GM12878 (cell line): ENCODE data around the gene ITPR2. TPM values are rescaled to one million over a fixed set of nuclear protein-coding genes. Genes with fewer than 3 reads are reported as not detected.
A peak's percentile ranks its signal among the peaks of the same experiment; 100 is the strongest.

Source experiments
- DPF2 ChIP-seq: fragments of 450-650 bp; IDR thresholded peaks from 2 replicates; pipeline ENCODE4 v1.6.1; 2017; ENCODE audit warnings: mild to moderate bottlenecking
- HDAC6 ChIP-seq: fragments of 200-600 bp; sonication (generic); IDR thresholded peaks from one replicate; pipeline ENCODE4 v1.8.0; 2017; ENCODE audit warnings: antibody characterized with exemption; ENCODE audit not compliant: unreplicated experiment
- RELB ChIP-seq: fragments of 450-650 bp; IDR thresholded peaks from 2 replicates; pipeline ENCODE4 v1.6.1; 2017; ENCODE audit warnings: low read depth, mild to moderate bottlenecking, moderate library complexity
- RUNX3 ChIP-seq: IDR thresholded peaks from 2 replicates; pipeline ENCODE4 v1.6.1; 2012; ENCODE audit warnings: low read length, inconsistent platforms
- SKIL ChIP-seq: fragments of 450-650 bp; IDR thresholded peaks from 2 replicates; pipeline ENCODE4 v1.6.1; 2017; ENCODE audit warnings: mild to moderate bottlenecking, low read depth, inconsistent platforms; ENCODE audit not compliant: poor library complexity, severe bottlenecking
- SMARCA5 ChIP-seq: fragments of 450-650 bp; IDR thresholded peaks from 2 replicates; pipeline ENCODE4 v1.6.1; 2017; ENCODE audit warnings: mild to moderate bottlenecking
- SMC3 ChIP-seq: IDR thresholded peaks from 2 replicates; pipeline ENCODE4 v1.6.1; 2011; ENCODE audit warnings: low read length, improper control_type of control experiment, borderline replicate concordance
- SREBF1 ChIP-seq: IDR thresholded peaks from 2 replicates; pipeline ENCODE4 v1.6.1; 2012; ENCODE audit warnings: mild to moderate bottlenecking, low read length
- TBL1XR1 ChIP-seq: IDR thresholded peaks from 2 replicates; pipeline ENCODE4 v1.6.1; 2012; ENCODE audit warnings: low read depth, low read length, improper control_type of control experiment
- TCF12 ChIP-seq: IDR thresholded peaks from 2 replicates; pipeline ENCODE4 v1.6.1; 2011; ENCODE audit warnings: low read depth, mild to moderate bottlenecking, low read length
- YY1 ChIP-seq: IDR thresholded peaks from 2 replicates; pipeline ENCODE4 v1.6.1; 2011; ENCODE audit warnings: low read depth, mild to moderate bottlenecking, low read length
- ZNF274 ChIP-seq: IDR thresholded peaks from one replicate; pipeline ENCODE4 v1.8.0; 2011; ENCODE audit not compliant: insufficient read length, insufficient read depth
- polyA plus RNA-seq, 11 experiments: library from polyadenylated mRNA; depleted of rRNA in 4 of 11; unstranded in 6 of 11; stranded (reverse) in 5 of 11; fragments of >200 nt; fragmentation: Nextera tagmentation in 4 of 11; fragmentation: Illumina TruSeq in 1 of 11; extraction: Ambion mirVana in 4 of 11; extraction: Trizol in 1 of 11; gene quantifications; 1 replicate in 1 of 11; 2 replicates in 10 of 11; pipeline versions ENCODE4 v1.2.1 to v1.2.3, GENCODE V29; 2011 to 2016; ENCODE audit warnings: inconsistent platforms in 2 of 11, missing spikeins in 2 of 11, low read depth in 1 of 11
- total RNA-seq, 4 experiments: library from RNA; depleted of rRNA in 3 of 4; stranded (reverse); fragments of >200 nt in 3 of 4; fragmentation: Illumina TruSeq in 1 of 4; extraction: Trizol in 1 of 4; gene quantifications; 2 replicates each; pipeline versions ENCODE4 v1.2.1 to v1.2.3, GENCODE V29; 2013 to 2021
- TF ChIP-seq, protein P1 (sequence below): fragments of 450-650 bp; IDR thresholded peaks from 2 replicates; pipeline ENCODE4 v1.6.1; 2017; ENCODE audit warnings: borderline replicate concordance
- TF ChIP-seq, protein P2 (sequence below): fragments of 450-650 bp; IDR thresholded peaks from 2 replicates; pipeline ENCODE4 v1.6.1; 2016; ENCODE audit warnings: mild to moderate bottlenecking
- TF ChIP-seq, protein P3 (sequence below): fragments of 450-650 bp; IDR thresholded peaks from 2 replicates; pipeline ENCODE4 v1.6.1; 2016; ENCODE audit warnings: mild to moderate bottlenecking
- TF ChIP-seq, protein P4 (sequence below): fragments of 450-650 bp; IDR thresholded peaks from 2 replicates; pipeline ENCODE4 v1.6.1; 2014; ENCODE audit warnings: mild to moderate bottlenecking
- TF ChIP-seq, protein P5 (sequence below): IDR thresholded peaks from 2 replicates; pipeline ENCODE4 v1.6.1; 2011; ENCODE audit warnings: low read depth, low read length, improper control_type of control experiment, borderline replicate concordance
- TF ChIP-seq, protein P6 (sequence below): IDR thresholded peaks from 2 replicates; pipeline ENCODE4 v1.6.1; 2012; ENCODE audit warnings: low read depth, low read length, improper control_type of control experiment

ITPR2 gene
- total and polyA plus RNA-seq, 10 of the 15 experiments (the other 5 are each of a cell fraction or from before 2014, with no cell fraction given), result 7.5 to 76.2 (median 47.1) TPM

DNA sequence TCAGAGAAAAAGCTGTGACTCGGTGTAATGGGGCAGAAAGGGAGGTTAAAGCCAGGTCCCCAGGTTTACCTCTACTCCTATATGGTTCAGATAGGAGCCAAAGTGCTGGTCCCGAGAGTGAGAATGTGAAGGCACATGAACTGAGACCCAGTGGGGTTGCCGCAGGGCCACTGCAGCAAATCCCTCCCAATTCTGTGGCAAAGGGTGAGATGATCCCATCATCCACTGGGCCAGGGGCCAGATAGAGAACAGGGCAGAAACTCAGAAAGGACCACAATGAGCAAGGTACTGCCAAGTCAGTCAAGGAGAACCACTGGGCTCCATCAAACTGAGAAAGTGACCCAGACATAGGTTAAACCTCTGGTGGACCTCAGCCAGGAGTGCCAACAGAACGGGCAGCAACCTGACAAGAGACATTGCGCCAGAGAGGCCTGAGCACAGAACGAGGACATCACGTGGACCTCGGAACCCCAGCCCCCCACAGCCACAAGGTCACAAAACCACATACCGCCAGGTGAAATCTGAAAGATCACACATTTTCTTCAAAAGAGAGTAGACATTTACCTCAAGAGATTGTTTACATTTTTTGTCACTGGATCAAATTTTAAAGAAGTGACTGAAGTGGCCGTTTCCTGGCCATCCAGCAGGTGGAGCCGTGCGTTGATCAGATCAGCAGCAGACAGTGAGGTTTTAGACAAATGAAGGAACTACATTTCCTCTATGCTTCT is 20.5 kb upstream of the ITPR2 start (continued):
- TF ChIP-seq, protein P1, sequence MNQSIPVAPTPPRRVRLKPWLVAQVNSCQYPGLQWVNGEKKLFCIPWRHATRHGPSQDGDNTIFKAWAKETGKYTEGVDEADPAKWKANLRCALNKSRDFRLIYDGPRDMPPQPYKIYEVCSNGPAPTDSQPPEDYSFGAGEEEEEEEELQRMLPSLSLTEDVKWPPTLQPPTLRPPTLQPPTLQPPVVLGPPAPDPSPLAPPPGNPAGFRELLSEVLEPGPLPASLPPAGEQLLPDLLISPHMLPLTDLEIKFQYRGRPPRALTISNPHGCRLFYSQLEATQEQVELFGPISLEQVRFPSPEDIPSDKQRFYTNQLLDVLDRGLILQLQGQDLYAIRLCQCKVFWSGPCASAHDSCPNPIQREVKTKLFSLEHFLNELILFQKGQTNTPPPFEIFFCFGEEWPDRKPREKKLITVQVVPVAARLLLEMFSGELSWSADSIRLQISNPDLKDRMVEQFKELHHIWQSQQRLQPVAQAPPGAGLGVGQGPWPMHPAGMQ, result no peak
- TF ChIP-seq YY1 (peak; percentile 75), SMARCA5 (peak; percentile 60; the same call in 1 of the 2 replicates), TBL1XR1 (no peak), HDAC6 (no peak), ZNF274 (no peak), RELB (0 out of 2 replicates have a peak, but pooled peaks have one; percentile 20), DPF2 (no peak), TCF12 (no peak), RUNX3 (peak; percentile 54), SREBF1 (no peak), SKIL (peak; percentile 56), SMC3 (peak; percentile 99)
- TF ChIP-seq, protein P2, sequence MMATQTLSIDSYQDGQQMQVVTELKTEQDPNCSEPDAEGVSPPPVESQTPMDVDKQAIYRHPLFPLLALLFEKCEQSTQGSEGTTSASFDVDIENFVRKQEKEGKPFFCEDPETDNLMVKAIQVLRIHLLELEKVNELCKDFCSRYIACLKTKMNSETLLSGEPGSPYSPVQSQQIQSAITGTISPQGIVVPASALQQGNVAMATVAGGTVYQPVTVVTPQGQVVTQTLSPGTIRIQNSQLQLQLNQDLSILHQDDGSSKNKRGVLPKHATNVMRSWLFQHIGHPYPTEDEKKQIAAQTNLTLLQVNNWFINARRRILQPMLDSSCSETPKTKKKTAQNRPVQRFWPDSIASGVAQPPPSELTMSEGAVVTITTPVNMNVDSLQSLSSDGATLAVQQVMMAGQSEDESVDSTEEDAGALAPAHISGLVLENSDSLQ, result peak; percentile 21; the same call in 1 of the 2 replicates
- TF ChIP-seq, protein P3, sequence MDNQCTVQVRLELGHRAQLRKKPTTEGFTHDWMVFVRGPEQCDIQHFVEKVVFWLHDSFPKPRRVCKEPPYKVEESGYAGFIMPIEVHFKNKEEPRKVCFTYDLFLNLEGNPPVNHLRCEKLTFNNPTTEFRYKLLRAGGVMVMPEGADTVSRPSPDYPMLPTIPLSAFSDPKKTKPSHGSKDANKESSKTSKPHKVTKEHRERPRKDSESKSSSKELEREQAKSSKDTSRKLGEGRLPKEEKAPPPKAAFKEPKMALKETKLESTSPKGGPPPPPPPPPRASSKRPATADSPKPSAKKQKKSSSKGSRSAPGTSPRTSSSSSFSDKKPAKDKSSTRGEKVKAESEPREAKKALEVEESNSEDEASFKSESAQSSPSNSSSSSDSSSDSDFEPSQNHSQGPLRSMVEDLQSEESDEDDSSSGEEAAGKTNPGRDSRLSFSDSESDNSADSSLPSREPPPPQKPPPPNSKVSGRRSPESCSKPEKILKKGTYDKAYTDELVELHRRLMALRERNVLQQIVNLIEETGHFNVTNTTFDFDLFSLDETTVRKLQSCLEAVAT, result 0 out of 2 replicates have a peak, but pooled peaks have one; percentile 19
- TF ChIP-seq, protein P4, sequence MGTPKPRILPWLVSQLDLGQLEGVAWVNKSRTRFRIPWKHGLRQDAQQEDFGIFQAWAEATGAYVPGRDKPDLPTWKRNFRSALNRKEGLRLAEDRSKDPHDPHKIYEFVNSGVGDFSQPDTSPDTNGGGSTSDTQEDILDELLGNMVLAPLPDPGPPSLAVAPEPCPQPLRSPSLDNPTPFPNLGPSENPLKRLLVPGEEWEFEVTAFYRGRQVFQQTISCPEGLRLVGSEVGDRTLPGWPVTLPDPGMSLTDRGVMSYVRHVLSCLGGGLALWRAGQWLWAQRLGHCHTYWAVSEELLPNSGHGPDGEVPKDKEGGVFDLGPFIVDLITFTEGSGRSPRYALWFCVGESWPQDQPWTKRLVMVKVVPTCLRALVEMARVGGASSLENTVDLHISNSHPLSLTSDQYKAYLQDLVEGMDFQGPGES, result no peak
- TF ChIP-seq, protein P5, sequence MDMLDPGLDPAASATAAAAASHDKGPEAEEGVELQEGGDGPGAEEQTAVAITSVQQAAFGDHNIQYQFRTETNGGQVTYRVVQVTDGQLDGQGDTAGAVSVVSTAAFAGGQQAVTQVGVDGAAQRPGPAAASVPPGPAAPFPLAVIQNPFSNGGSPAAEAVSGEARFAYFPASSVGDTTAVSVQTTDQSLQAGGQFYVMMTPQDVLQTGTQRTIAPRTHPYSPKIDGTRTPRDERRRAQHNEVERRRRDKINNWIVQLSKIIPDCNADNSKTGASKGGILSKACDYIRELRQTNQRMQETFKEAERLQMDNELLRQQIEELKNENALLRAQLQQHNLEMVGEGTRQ, result no peak
- TF ChIP-seq, protein P6, sequence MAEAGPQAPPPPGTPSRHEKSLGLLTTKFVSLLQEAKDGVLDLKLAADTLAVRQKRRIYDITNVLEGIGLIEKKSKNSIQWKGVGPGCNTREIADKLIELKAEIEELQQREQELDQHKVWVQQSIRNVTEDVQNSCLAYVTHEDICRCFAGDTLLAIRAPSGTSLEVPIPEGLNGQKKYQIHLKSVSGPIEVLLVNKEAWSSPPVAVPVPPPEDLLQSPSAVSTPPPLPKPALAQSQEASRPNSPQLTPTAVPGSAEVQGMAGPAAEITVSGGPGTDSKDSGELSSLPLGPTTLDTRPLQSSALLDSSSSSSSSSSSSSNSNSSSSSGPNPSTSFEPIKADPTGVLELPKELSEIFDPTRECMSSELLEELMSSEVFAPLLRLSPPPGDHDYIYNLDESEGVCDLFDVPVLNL, result no peak
